Activated naive CD4-positive, alpha-beta T cell treated with anti-CD3 and anti-CD28 coated beads, Interleukin-2, amount 50 U/mL, for 72 hours (primary cell): ENCODE data around the gene STOML1. TPM values are rescaled to one million over a fixed set of nuclear protein-coding genes. Genes with fewer than 3 reads are reported as not detected.

Experiments used
- ATAC-seq, 2 donors: fragments of 150-1000 bp; cut with Tn5 transposase; 2 replicates each; pipeline ENCODE4 v1.10.0; 2021; ENCODE audit warnings: mild to moderate bottlenecking in 2 of 2, moderate library complexity in 2 of 2
- DNase-seq, 2 donors: peaks; one replicate each; pipeline ENCODE4 v3.0.0; 2021 to 2022; ENCODE audit warnings: low spot score in 2 of 2
- H3K27ac Mint-ChIP-seq, 2 donors: one replicate each; pipeline ENCODE4 v1.8.0; 2022; ENCODE audit warnings: mild to moderate bottlenecking in 2 of 2, mixed read lengths in 2 of 2
- H3K36me3 Mint-ChIP-seq, 2 donors: one replicate each; pipeline ENCODE4 v1.8.0; 2022; ENCODE audit warnings: mixed read lengths in 2 of 2
- H3K9me3 Mint-ChIP-seq, 2 donors: one replicate each; pipeline ENCODE4 v1.8.0; 2022; ENCODE audit warnings: mixed read lengths in 2 of 2
- total RNA-seq, 2 donors: library from RNA; stranded (reverse); gene quantifications; one replicate each; pipeline ENCODE4 v1.2.3, GENCODE V29; 2022

The STOML1 gene
- total RNA-seq, 2 donors from 2014 or later: 5.9 to 7.2 TPM

- DNase-seq: no peak
- peaks cover 2 to 7% of the 10 kb centered on the region in 2 donors for H3K36me3 Mint-ChIP-seq
- H3K9me3 Mint-ChIP-seq: no peaks in the 10 kb centered on the region
- H3K27ac Mint-ChIP-seq: peak overlapping the region in 1 of 2 donors; percentile 36
- ATAC-seq: no peak
Observed at GRCh38 chr15:74027688-74028087, 35.6 kb upstream of the STOML1 start.

GRCh38 chr15:74025436-74025835 is 33.3 kb upstream of the STOML1 start:
- ATAC-seq (no peak), DNase-seq (no peak)
- Mint-ChIP-seq H3K27ac (peak overlapping the region; percentile 9 to 57), H3K36me3 (peaks cover 7 to 12% of the 10 kb centered on the region in 2 donors), H3K9me3 (no peaks in the 10 kb centered on the region)

- DNase-seq (no peak), ATAC-seq (no peak)
- no peaks in the 10 kb centered on the region for H3K9me3 Mint-ChIP-seq
- peaks cover 7 to 12% of the 10 kb centered on the region in 2 donors for H3K36me3 Mint-ChIP-seq
- peak overlapping the region; percentile 49 to 78 for H3K27ac Mint-ChIP-seq
Observed at GRCh38 chr15:74024687-74025086, 32.6 kb upstream of the STOML1 start.

GRCh38 chr15:74022706-74023470 is 30.8 kb upstream of the STOML1 start:
- DNase-seq (no peak), ATAC-seq (no peak)
- peaks cover 7 to 12% of the 10 kb centered on the region in 2 donors for H3K36me3 Mint-ChIP-seq
- H3K27ac Mint-ChIP-seq: peak overlapping the region in 1 of 2 donors; percentile 72
- no peaks in the 10 kb centered on the region for H3K9me3 Mint-ChIP-seq

- Mint-ChIP-seq H3K9me3 (no peaks in the 10 kb centered on the region), H3K36me3 (peaks cover 12 to 19% of the 10 kb centered on the region in 2 donors), H3K27ac (no peak overlapping the region)
- ATAC-seq (no peak), DNase-seq (no peak)
Observed at GRCh38 chr15:74019734-74020133, 27.6 kb upstream of the STOML1 start.

DNA sequence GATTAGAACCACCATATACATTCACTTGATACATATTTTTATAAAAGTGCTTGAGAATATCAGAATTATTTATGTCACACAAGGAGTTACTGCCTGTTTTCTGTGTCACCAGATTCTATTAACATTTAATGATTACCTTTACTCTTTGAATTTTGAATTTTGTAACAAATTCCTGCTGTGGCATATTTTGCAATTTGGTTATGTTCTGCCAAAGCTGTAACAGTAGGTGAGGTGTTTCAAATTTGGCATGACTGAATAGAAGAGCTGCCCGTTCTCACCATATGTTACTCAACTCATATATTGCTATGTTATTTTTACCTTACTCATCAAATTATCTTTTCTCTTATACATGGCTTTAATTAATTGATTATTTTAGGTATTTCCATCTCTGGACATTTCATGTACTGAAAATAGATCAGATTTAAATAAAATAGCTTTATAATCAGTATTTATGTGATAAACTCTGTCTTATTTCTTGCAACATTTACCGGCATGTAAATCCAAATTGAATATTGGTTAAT is 21.3 kb upstream of the STOML1 start:
- ATAC-seq (no peak), DNase-seq (no peak)
- peaks cover 6 to 53% of the 10 kb centered on the region in 2 donors for H3K36me3 Mint-ChIP-seq
- no peak overlapping the region for H3K27ac Mint-ChIP-seq
- no peaks in the 10 kb centered on the region for H3K9me3 Mint-ChIP-seq

GRCh38 chr15:74011610-74012009 is 19.5 kb upstream of the STOML1 start:
- ATAC-seq: no peak
- DNase-seq: no peak
- Mint-ChIP-seq H3K27ac (no peak overlapping the region), H3K36me3 (peaks cover 13 to 72% of the 10 kb centered on the region in 2 donors), H3K9me3 (peaks cover 0 to 2% of the 10 kb centered on the region in 2 donors)

DNA sequence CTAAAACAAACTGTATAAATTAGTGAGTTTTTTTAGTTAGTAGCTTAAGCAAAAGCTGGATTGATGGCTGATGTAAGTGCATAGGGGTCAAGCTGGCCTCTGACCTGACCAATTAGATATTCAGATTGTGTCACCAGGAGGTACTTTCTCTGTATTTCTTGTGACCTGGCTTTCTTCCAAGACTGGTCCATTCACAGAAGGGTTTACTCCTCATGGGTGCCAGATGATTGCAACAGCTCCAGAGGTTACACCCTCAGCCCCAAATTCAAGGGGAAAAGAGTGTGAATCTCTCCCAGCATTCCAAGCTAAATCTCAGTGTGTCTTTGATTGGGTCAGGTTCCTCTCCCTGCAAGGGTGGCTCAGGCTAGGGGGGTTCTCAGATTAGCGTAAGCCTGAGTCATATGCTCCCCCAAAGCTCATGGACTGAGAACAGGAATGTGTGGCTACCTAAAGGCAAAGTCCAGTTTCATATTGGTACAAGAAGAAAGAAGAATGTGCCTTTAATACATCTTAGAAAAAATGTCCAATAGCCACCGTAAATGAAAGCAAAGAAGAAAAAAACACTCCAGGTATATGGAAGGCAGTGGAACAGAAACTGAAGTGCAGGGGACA is 18.9 kb upstream of the STOML1 start:
- ATAC-seq: no peak

GRCh38 chr15:74008901-74009300 is 16.8 kb upstream of the STOML1 start:
- H3K27ac Mint-ChIP-seq: peak overlapping the region; percentile 53 to 68
- DNase-seq: no peak
- peaks cover 19 to 74% of the 10 kb centered on the region in 2 donors for H3K36me3 Mint-ChIP-seq
- no peak for ATAC-seq
- peaks cover 0 to 10% of the 10 kb centered on the region in 2 donors for H3K9me3 Mint-ChIP-seq

More for the DNA sequence above, 18.9 kb upstream of the STOML1 start:
- Mint-ChIP-seq H3K36me3 (peaks cover 13 to 77% of the 10 kb centered on the region in 2 donors), H3K9me3 (peaks cover 0 to 5% of the 10 kb centered on the region in 2 donors), H3K27ac (no peak overlapping the region)
- no peak for DNase-seq

- H3K27ac Mint-ChIP-seq: peak overlapping the region; percentile 88 to 97
- H3K9me3 Mint-ChIP-seq: peaks cover 4 to 17% of the 10 kb centered on the region in 2 donors
- peaks cover 28 to 75% of the 10 kb centered on the region in 2 donors for H3K36me3 Mint-ChIP-seq
- DNase-seq: peak in 1 of 2 donors; percentile 29
- peak; percentile 84 to 87 for ATAC-seq
Observed at GRCh38 chr15:74007820-74008371, 15.8 kb upstream of the STOML1 start.

DNA sequence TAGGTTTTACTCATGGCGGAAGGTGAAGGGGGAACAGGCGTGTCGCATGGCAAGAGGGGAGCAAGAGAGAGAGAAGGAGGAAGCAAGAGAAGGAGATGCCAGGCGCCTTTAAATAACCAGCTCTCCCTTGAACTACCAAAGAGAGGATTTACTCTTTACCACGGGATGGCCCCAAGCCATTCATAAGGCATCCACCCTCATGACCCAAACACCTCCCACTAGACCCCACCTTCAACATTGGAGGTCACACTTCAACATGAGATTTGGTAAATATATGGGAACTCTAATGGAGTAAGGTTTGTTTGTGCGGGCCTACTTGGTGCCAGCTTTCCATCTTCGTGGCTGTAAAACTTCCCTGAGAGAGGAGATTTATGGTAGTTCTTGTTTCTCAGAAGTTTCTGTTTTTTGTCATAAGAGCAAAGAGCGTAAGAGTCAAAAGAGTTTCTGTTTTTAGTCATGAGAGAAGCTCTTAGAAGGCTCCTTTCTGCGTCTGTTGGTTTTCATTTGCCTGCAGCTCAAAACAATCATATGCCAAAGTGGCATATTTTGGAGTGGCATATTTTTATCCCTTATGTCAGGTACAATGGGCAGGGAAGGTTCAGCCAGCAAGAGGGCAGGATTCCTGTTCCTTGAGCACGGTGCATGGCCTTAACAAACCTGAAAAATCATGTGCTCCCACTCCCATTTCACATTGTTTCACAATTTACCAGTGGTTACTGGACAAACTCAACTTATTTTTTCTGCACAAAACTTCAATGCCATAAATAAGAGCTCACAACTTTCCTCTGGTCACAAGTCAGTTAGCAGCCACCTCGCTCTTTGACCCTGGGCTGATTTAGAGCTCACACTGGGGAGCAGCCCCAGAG is 14.9 kb upstream of the STOML1 start:
- peaks cover 29 to 71% of the 10 kb centered on the region in 2 donors for H3K36me3 Mint-ChIP-seq
- H3K27ac Mint-ChIP-seq: peak overlapping the region; percentile 88 to 97
- DNase-seq (peak in 1 of 2 donors; percentile 23), ATAC-seq (peak; percentile 66 to 80)
- H3K9me3 Mint-ChIP-seq: peaks cover 4 to 17% of the 10 kb centered on the region in 2 donors

- DNase-seq (no peak), ATAC-seq (no peak)
- peak overlapping the region in 1 of 2 donors; percentile 89 for H3K27ac Mint-ChIP-seq
- H3K36me3 Mint-ChIP-seq: peaks cover 7 to 41% of the 10 kb centered on the region in 2 donors
- H3K9me3 Mint-ChIP-seq: no peaks in the 10 kb centered on the region
Observed at GRCh38 chr15:73997986-73998385, 5.9 kb upstream of the STOML1 start.

DNA sequence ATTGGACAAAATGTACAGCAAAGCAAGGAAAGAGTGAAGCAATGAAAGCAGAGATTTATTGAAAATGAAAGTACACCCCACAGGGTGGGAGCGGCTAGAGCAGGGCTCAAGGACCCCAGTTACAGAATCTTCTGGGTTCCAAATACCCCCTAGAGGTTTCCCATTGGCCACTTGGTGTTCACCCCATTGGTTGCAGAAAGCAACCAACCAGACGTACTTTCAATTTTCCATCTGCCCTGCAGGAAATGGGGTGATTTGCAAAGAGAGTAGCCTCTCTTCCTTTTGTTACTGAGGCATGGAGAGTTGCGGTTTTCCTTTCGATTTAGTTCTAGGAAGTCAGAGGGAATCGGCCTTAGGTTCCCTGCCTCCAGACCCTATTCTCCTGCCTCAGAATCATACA is 4.8 kb upstream of the STOML1 start:
- H3K9me3 Mint-ChIP-seq: no peaks in the 10 kb centered on the region
- peaks cover 5 to 36% of the 10 kb centered on the region in 2 donors for H3K36me3 Mint-ChIP-seq
- DNase-seq (no peak), ATAC-seq (peak; percentile 3 to 8)
- peak overlapping the region; percentile 75 to 89 for H3K27ac Mint-ChIP-seq

- Mint-ChIP-seq H3K9me3 (no peaks in the 10 kb centered on the region), H3K36me3 (peaks cover 5 to 35% of the 10 kb centered on the region in 2 donors), H3K27ac (peak overlapping the region; percentile 88 to 89)
- ATAC-seq (no peak), DNase-seq (no peak)
Observed at GRCh38 chr15:73996267-73996666, 4.2 kb upstream of the STOML1 start.

GRCh38 chr15:73994912-73995622 is 3.0 kb upstream of the STOML1 start:
- DNase-seq: no peak
- H3K36me3 Mint-ChIP-seq: peaks cover 5 to 28% of the 10 kb centered on the region in 2 donors
- ATAC-seq: peak in 1 of 2 donors; percentile 1

More at GRCh38 chr15:73994912-73995622, 3.0 kb upstream of the STOML1 start:
- Mint-ChIP-seq H3K9me3 (no peaks in the 10 kb centered on the region), H3K27ac (peak overlapping the region; percentile 88 to 89)
